HCT116 (cell line): ENCODE data around the gene ARHGAP31. TPM values are rescaled to one million over a fixed set of nuclear protein-coding genes. Genes with fewer than 3 reads are reported as not detected.

Experiments used
- ATAC-seq: fragments of 200-7000 bp; cut with Tn5 transposase; 2 replicates; pipeline ENCODE4 v1.9.1; 2020; ENCODE audit warnings: mild to moderate bottlenecking, moderate library complexity
- BruUV-seq: library from RNA; stranded (reverse); fragments of 400-500 nt; replicated peaks from 2 replicates; lab custom pipeline; 2021; lab: Mats Ljungman, UMichigan
- CTCF ChIA-PET: fragments of 300-600 bp; sonication (Branson Sonifier 250); formaldehyde crosslinking; loops from one replicate; lab custom pipeline; 2021; ENCODE audit warnings: antibody characterized with exemption; lab: Charles Lee
- POLR2A ChIA-PET: fragments of 300-600, 350-600 bp; sonication (Branson Sonifier 250); formaldehyde crosslinking; loops from one replicate; lab custom pipeline; 2021; ENCODE audit warnings: antibody characterized with exemption; lab: Charles Lee
- RAD21 ChIA-PET, 2 experiments: fragments of 300-600 bp; sonication (Branson Sonifier 250); formaldehyde crosslinking; loops; one replicate each; lab custom pipeline; 2023; ENCODE audit warnings: low total read pairs in 2 of 2; ENCODE audit not compliant: uncharacterized antibody in 2 of 2, unreplicated experiment in 2 of 2, low non-redundant PET in 1 of 2; lab: Charles Lee
- DNase-seq: peaks from one replicate; pipeline ENCODE4 v3.0.0-alpha.2; 2010; ENCODE audit warnings: low read depth, low spot score
- H2AFZ ChIP-seq: fragments of 200-600 bp; shearing (Covaris generic), sonication (generic); 2 replicates; pipeline ENCODE4 v1.6.1; 2017; ENCODE audit warnings: low read depth, mixed run types, mixed read lengths, antibody characterized with exemption, low read length; ENCODE audit not compliant: poor library complexity, severe bottlenecking
- H3K27ac ChIP-seq: 2 replicates; pipeline ENCODE4 v1.5.1; 2012; ENCODE audit warnings: low read depth, low read length
- H3K27me3 ChIP-seq: fragments of 200-600 bp; sonication (generic); 2 replicates; pipeline ENCODE4 v1.6.1; 2016; ENCODE audit warnings: mixed run types, low read length, mixed read lengths; ENCODE audit not compliant: insufficient read depth
- H3K36me3 ChIP-seq, 2 experiments: fragments of 200-500 bp in 1 of 2; fragments of 200-600 bp in 1 of 2; sonication (Bioruptor generic) in 1 of 2; sonication (generic) in 1 of 2; 2 replicates each; pipeline versions ENCODE4 v1.5.1 to v1.6.1; 2014 to 2016; ENCODE audit warnings: low read length in 2 of 2, inconsistent platforms in 1 of 2, mixed read lengths in 1 of 2, mixed run types in 1 of 2; ENCODE audit not compliant: insufficient read depth in 2 of 2, control insufficient read depth in 1 of 2
- H3K4me1 ChIP-seq, 2 experiments: fragments of 200-600 bp in 1 of 2; sonication (generic) in 1 of 2; 2 replicates each; pipeline versions ENCODE4 v1.5.1 to v1.6.1; 2012 to 2017; ENCODE audit warnings: low read length in 2 of 2, inconsistent platforms in 1 of 2, mild to moderate bottlenecking in 1 of 2, mixed read lengths in 1 of 2, mixed run types in 1 of 2, moderate library complexity in 1 of 2; ENCODE audit not compliant: insufficient read depth in 2 of 2, control insufficient read depth in 1 of 2
- H3K4me2 ChIP-seq: fragments of 200-600 bp; sonication (generic); 2 replicates; pipeline ENCODE4 v1.6.1; 2017; ENCODE audit warnings: mixed run types, low read length, mixed read lengths
- H3K4me3 ChIP-seq, 2 experiments: fragments of 200-600 bp in 1 of 2; sonication (generic) in 1 of 2; replicated peaks in 1 of 2; 2 replicates each; pipeline ENCODE4 v1.5.1; 2011 to 2016; ENCODE audit warnings: low read length in 2 of 2, control low read depth in 1 of 2, low read depth in 1 of 2, mild to moderate bottlenecking in 1 of 2, mixed read lengths in 1 of 2, mixed run types in 1 of 2
- H3K79me2 ChIP-seq: fragments of 200-600 bp; sonication (generic); 2 replicates; pipeline ENCODE4 v1.6.1; 2017; ENCODE audit warnings: mild to moderate bottlenecking, mixed run types, low read length, moderate library complexity, mixed read lengths; ENCODE audit not compliant: insufficient read depth
- H3K9ac ChIP-seq: fragments of 200-600 bp; sonication (generic); 2 replicates; pipeline ENCODE4 v1.6.1; 2016; ENCODE audit warnings: low read length, mixed read lengths
- H3K9me2 ChIP-seq: fragments of 200-600 bp; sonication (generic), shearing (Covaris generic); 2 replicates; pipeline ENCODE4 v1.6.1; 2017; ENCODE audit warnings: mixed run types, mild to moderate bottlenecking, moderate library complexity; ENCODE audit not compliant: insufficient read depth
- H3K9me3 ChIP-seq, 2 experiments: fragments of 200-500 bp in 1 of 2; fragments of 200-600 bp in 1 of 2; sonication (Bioruptor generic) in 1 of 2; sonication (generic) in 1 of 2; 2 replicates each; pipeline ENCODE4 v1.6.1; 2014 to 2017; ENCODE audit warnings: low read length in 2 of 2, mixed read lengths in 2 of 2, inconsistent platforms in 1 of 2, low read depth in 1 of 2, mild to moderate bottlenecking in 1 of 2, mixed run types in 1 of 2, moderate library complexity in 1 of 2; ENCODE audit not compliant: control insufficient read depth in 1 of 2, insufficient read depth in 1 of 2
- H4K20me1 ChIP-seq: fragments of 200-600 bp; sonication (generic), shearing (Covaris generic); 2 replicates; pipeline ENCODE4 v1.6.1; 2017; ENCODE audit warnings: mixed run types, mild to moderate bottlenecking, moderate library complexity; ENCODE audit not compliant: insufficient read depth
- CEBPB ChIP-seq: IDR thresholded peaks from 2 replicates; pipeline ENCODE4 v1.6.1; 2012; ENCODE audit warnings: low read depth
- ELF1 ChIP-seq: IDR thresholded peaks from 2 replicates; pipeline ENCODE4 v1.6.1; 2012; ENCODE audit warnings: low read depth, borderline replicate concordance
- FOSL1 ChIP-seq: IDR thresholded peaks from 2 replicates; pipeline ENCODE4 v1.6.1; 2012; ENCODE audit warnings: low read depth
- POLR2A ChIP-seq: IDR thresholded peaks from 2 replicates; pipeline ENCODE4 v1.7.0; 2011; ENCODE audit warnings: borderline replicate concordance; ENCODE audit not compliant: insufficient read depth, insufficient read length; ENCODE audit errors: extremely low read depth
- RAD21 ChIP-seq: IDR thresholded peaks from 2 replicates; pipeline ENCODE4 v1.6.1; 2012; ENCODE audit warnings: low read depth, mild to moderate bottlenecking
- SIN3A ChIP-seq: IDR thresholded peaks from 2 replicates; pipeline ENCODE4 v1.6.1; 2012; ENCODE audit warnings: low read depth
- SP1 ChIP-seq: IDR thresholded peaks from 2 replicates; pipeline ENCODE4 v1.6.1; 2012; ENCODE audit warnings: low read depth
- ZNF274 ChIP-seq: fragments of 200-500 bp; sonication (Bioruptor generic); IDR thresholded peaks from 2 replicates; pipeline ENCODE4 v1.6.1; 2014; ENCODE audit warnings: mild to moderate bottlenecking, low read depth, low read length, inconsistent platforms
- intact Hi-C: fragments of 100-400 bp; cut with micrococcal nuclease; formaldehyde crosslinking; loops from 2 replicates; pipeline ENCODE4 v1.10.0; 2022
- total RNA-seq: library from RNA; stranded (reverse); gene quantifications from one replicate; pipeline ENCODE4 v1.2.1, GENCODE V29; 2021; ENCODE audit not compliant: unreplicated experiment
- TF ChIP-seq, protein P1 (sequence below): IDR thresholded peaks from 2 replicates; pipeline ENCODE4 v1.6.1; 2012
- TF ChIP-seq, protein P2 (sequence below): IDR thresholded peaks from 2 replicates; pipeline ENCODE4 v1.6.1; 2012
- TF ChIP-seq, protein P3 (sequence below), 3 experiments: fragments of 200-600 bp in 1 of 3; sonication (generic) in 1 of 3; IDR thresholded peaks in 2 of 3; conservative IDR thresholded peaks in 1 of 3; 2 replicates each; pipeline ENCODE4 v1.5.1; 2012 to 2017; ENCODE audit warnings: low read depth in 2 of 3, low read length in 2 of 3, antibody characterized with exemption in 1 of 3, borderline replicate concordance in 1 of 3, control low read depth in 1 of 3, mild to moderate bottlenecking in 1 of 3, mixed read lengths in 1 of 3, mixed run types in 1 of 3, moderate library complexity in 1 of 3; ENCODE audit not compliant: insufficient read depth in 1 of 3

ARHGAP31 gene
- total RNA-seq, 1 experiment from 2014 or later = 0.93 TPM

DNA sequence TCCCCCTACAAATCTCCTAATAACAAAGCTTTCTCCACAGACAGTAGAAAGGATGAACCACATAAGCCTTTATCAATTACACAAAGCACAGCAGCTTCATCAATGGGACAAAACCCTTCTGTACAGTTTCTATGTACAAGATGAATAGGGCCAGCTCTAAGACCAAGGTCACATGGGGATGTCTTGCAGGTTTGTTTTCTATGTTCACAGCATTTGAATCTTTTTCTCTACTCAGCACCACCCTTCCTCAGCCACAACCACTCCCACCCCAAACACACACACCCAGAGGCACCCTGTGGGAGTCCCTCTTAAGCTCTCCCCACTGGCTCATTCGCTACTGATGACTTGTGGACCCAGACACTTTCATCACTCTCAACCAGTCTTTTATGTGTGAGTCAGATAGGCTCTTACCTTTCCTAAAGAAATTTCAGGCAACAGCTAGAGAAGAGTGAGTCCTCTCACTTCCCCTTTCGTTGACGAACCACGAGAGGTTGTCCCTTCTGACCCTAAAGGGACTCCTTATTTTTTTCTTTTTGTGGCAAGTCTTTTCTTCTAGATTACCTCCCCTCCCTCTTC, 57.9 kb downstream of the ARHGAP31 start:
- H3K4me2 ChIP-seq = no peak overlapping the region
- ChIA-PET CTCF (no interaction called here), POLR2A (no interaction called here), RAD21 (interaction anchor here in 1 of 2 experiments (0.5 kb wide), 1 partner anchor 77 kb away, joined by 3 read pairs; no protein-coding TSS in a partner anchor)
- BruUV-seq = no TSS peak
- TF ChIP-seq RAD21 (no peak), POLR2A (no peak), CEBPB (no peak), FOSL1 (no peak), ZNF274 (no peak), SP1 (no peak)
- TF ChIP-seq, protein P1, sequence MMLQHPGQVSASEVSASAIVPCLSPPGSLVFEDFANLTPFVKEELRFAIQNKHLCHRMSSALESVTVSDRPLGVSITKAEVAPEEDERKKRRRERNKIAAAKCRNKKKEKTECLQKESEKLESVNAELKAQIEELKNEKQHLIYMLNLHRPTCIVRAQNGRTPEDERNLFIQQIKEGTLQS = no peak
- TF ChIP-seq, protein P2, sequence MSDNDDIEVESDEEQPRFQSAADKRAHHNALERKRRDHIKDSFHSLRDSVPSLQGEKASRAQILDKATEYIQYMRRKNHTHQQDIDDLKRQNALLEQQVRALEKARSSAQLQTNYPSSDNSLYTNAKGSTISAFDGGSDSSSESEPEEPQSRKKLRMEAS = no peak
- no peak overlapping the region for H3K9ac ChIP-seq
- H3K27ac ChIP-seq = no peak overlapping the region
- ATAC-seq (no peak), DNase-seq (no peak)
- intact Hi-C loops = no loop called here
- no peaks in the 10 kb centered on the region for H3K9me3 ChIP-seq
- no peaks in the 10 kb centered on the region for H3K9me2 ChIP-seq
- H3K4me3 ChIP-seq = no peak overlapping the region
- no peaks in the 10 kb centered on the region for H3K36me3 ChIP-seq
- no peaks in the 10 kb centered on the region for H3K4me1 ChIP-seq
- no peaks in the 10 kb centered on the region for H3K79me2 ChIP-seq
- H4K20me1 ChIP-seq = no peaks in the 10 kb centered on the region
- H2AFZ ChIP-seq = no peak overlapping the region
- 0 out of 2 replicates have a peak, but pooled peaks cover 7% of the 10 kb centered on the region for H3K27me3 ChIP-seq

DNA sequence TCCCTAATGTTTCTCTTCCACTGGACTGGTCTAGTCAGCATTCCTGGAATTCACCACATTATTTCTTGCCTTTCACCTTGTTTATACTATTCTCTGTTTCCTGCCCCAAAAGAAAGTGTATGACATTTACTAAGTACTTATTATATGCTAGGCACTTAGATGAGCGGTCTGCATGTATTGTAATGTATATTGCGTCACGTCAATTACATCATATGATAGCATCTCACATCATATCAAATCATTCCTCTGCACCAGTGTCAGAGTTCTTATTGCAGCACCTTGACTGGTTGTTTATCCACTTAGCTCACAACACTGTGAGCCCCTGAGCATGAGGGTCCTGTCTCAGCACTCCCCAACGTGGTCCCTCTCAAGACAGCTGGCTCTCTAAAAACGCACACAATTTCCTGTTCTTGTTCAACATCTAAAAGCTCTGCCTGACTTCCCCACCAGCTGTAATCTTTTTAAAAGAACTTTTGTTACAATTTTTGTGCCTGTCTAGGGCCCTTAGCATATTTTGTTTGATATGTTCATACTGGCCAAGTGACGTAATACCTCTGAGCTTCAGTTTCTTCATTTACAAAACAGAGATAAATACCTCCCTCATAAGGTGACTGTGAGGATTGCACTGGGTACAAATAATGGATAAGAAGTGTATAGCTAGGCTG, 58.8 kb downstream of the ARHGAP31 start:
- intact Hi-C loops = loop anchor here (1.0 kb wide), 1 partner anchor 78 kb away; no protein-coding TSS in a partner anchor
- ATAC-seq = peak; percentile 79
- TF ChIP-seq SIN3A (no peak), RAD21 (peak; percentile 58), POLR2A (no peak), ELF1 (no peak), SP1 (no peak), CEBPB (peak; percentile 63; the same call in 1 of the 2 replicates), ZNF274 (no peak)
- TF ChIP-seq, protein P3, sequence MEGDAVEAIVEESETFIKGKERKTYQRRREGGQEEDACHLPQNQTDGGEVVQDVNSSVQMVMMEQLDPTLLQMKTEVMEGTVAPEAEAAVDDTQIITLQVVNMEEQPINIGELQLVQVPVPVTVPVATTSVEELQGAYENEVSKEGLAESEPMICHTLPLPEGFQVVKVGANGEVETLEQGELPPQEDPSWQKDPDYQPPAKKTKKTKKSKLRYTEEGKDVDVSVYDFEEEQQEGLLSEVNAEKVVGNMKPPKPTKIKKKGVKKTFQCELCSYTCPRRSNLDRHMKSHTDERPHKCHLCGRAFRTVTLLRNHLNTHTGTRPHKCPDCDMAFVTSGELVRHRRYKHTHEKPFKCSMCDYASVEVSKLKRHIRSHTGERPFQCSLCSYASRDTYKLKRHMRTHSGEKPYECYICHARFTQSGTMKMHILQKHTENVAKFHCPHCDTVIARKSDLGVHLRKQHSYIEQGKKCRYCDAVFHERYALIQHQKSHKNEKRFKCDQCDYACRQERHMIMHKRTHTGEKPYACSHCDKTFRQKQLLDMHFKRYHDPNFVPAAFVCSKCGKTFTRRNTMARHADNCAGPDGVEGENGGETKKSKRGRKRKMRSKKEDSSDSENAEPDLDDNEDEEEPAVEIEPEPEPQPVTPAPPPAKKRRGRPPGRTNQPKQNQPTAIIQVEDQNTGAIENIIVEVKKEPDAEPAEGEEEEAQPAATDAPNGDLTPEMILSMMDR (IDR thresholded peaks at IDR 0.05 in 2 of 3, conservative IDR thresholded peaks at IDR 0.05 in 1 of 3; ENCODE audit: borderline replicate concordance in 1 of 3, insufficient read depth in 1 of 3, low read depth in 2 of 3, low read length in 2 of 3) = peak; percentile 21 to 43 (median 37); a peak in 4 of 6 replicates
- TF ChIP-seq, protein P2 = no peak
- TF ChIP-seq, protein P1 = no peak

More for the DNA sequence above, 58.8 kb downstream of the ARHGAP31 start:
- Histone ChIP-seq H3K4me1 (no peaks in the 10 kb centered on the region), H3K27ac (no peak overlapping the region), H3K4me2 (no peak overlapping the region), H3K79me2 (no peaks in the 10 kb centered on the region), H3K9me2 (no peaks in the 10 kb centered on the region), H3K9ac (no peak overlapping the region), H2AFZ (no peak overlapping the region), H3K9me3 (no peaks in the 10 kb centered on the region), H3K36me3 (no peaks in the 10 kb centered on the region), H4K20me1 (no peaks in the 10 kb centered on the region), H3K27me3 (0 out of 2 replicates have a peak, but pooled peaks cover 7% of the 10 kb centered on the region), H3K4me3 (no peak overlapping the region)
- ChIA-PET CTCF (interaction anchor here (0.9 to 1.3 kb wide), 5 partner anchors 77 to 471 kb away, joined by 3 to 7 read pairs (median 5); partner anchors contain the start of gene B4GALT4), POLR2A (interaction anchor here (0.7 kb wide), 1 partner anchor 30 kb away, joined by 3 read pairs; no protein-coding TSS in a partner anchor), RAD21 (interaction anchor here in 1 of 2 experiments (0.6 kb wide), 1 partner anchor 33 kb away, joined by 3 read pairs; no protein-coding TSS in a partner anchor)
- BruUV-seq = no TSS peak
- DNase-seq = peak; percentile 8
